ENCODE measurements around the gene KDM4C.

GRCh38 chr9:6923086-6923485 lies 165.3 kb downstream of the KDM4C start:
- TF ChIP-seq, protein P1, sequence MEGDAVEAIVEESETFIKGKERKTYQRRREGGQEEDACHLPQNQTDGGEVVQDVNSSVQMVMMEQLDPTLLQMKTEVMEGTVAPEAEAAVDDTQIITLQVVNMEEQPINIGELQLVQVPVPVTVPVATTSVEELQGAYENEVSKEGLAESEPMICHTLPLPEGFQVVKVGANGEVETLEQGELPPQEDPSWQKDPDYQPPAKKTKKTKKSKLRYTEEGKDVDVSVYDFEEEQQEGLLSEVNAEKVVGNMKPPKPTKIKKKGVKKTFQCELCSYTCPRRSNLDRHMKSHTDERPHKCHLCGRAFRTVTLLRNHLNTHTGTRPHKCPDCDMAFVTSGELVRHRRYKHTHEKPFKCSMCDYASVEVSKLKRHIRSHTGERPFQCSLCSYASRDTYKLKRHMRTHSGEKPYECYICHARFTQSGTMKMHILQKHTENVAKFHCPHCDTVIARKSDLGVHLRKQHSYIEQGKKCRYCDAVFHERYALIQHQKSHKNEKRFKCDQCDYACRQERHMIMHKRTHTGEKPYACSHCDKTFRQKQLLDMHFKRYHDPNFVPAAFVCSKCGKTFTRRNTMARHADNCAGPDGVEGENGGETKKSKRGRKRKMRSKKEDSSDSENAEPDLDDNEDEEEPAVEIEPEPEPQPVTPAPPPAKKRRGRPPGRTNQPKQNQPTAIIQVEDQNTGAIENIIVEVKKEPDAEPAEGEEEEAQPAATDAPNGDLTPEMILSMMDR (IDR thresholded peaks at IDR 0.05; ENCODE audit: low read length): no peak
- no peak for TF ChIP-seq EZH2 (IDR thresholded peaks at IDR 0.05; ENCODE audit: borderline replicate concordance, low read length)
